ENCODE measurements around the gene PTPRM. TPM values are rescaled to one million over a fixed set of nuclear protein-coding genes. Genes with fewer than 3 reads are reported as not detected.

Gene PTPRM
- polyA plus RNA-seq, 2 of the 4 experiments (the other 2 are of a cell fraction): 44.5 to 199 TPM

GRCh38 chr18:8238507-8238906 lies 671.4 kb downstream of the PTPRM start:
- TF ChIP-seq HOXA7 (CRISPR knock-in tag; IDR thresholded peaks at IDR 0.05): no peak
- TF ChIP-seq, protein P1, sequence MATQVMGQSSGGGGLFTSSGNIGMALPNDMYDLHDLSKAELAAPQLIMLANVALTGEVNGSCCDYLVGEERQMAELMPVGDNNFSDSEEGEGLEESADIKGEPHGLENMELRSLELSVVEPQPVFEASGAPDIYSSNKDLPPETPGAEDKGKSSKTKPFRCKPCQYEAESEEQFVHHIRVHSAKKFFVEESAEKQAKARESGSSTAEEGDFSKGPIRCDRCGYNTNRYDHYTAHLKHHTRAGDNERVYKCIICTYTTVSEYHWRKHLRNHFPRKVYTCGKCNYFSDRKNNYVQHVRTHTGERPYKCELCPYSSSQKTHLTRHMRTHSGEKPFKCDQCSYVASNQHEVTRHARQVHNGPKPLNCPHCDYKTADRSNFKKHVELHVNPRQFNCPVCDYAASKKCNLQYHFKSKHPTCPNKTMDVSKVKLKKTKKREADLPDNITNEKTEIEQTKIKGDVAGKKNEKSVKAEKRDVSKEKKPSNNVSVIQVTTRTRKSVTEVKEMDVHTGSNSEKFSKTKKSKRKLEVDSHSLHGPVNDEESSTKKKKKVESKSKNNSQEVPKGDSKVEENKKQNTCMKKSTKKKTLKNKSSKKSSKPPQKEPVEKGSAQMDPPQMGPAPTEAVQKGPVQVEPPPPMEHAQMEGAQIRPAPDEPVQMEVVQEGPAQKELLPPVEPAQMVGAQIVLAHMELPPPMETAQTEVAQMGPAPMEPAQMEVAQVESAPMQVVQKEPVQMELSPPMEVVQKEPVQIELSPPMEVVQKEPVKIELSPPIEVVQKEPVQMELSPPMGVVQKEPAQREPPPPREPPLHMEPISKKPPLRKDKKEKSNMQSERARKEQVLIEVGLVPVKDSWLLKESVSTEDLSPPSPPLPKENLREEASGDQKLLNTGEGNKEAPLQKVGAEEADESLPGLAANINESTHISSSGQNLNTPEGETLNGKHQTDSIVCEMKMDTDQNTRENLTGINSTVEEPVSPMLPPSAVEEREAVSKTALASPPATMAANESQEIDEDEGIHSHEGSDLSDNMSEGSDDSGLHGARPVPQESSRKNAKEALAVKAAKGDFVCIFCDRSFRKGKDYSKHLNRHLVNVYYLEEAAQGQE (IDR thresholded peaks at IDR 0.05): no peak
- TF ChIP-seq FOXS1 (CRISPR knock-in tag; IDR thresholded peaks at IDR 0.05): no peak
- no peak for TF ChIP-seq RFX5 (IDR thresholded peaks at IDR 0.05)
- TF ChIP-seq BCL3 (IDR thresholded peaks at IDR 0.05): no peak
- TF ChIP-seq RCOR1 (IDR thresholded peaks at IDR 0.05; ENCODE audit: low read depth, low read length): no peak
- no peak for TF ChIP-seq ZSCAN20 (CRISPR knock-in tag; IDR thresholded peaks at IDR 0.05)
- TF ChIP-seq HOXB5 (CRISPR knock-in tag; IDR thresholded peaks at IDR 0.05): no peak
- TF ChIP-seq JUNB (IDR thresholded peaks at IDR 0.05): no peak
- no peak for TF ChIP-seq E2F6 (IDR thresholded peaks at IDR 0.05; ENCODE audit: borderline replicate concordance, low read depth)
- TF ChIP-seq MYC (IDR thresholded peaks at IDR 0.05; ENCODE audit: borderline replicate concordance, low read length): no peak
- no peak for TF ChIP-seq PHF8 (IDR thresholded peaks at IDR 0.05; ENCODE audit: borderline replicate concordance, low read depth)
- TF ChIP-seq CTCF (IDR thresholded peaks at IDR 0.05): no peak
- no peak for TF ChIP-seq EHF (CRISPR knock-in tag; IDR thresholded peaks at IDR 0.05)
- no peak for TF ChIP-seq NPAS2 (CRISPR knock-in tag; IDR thresholded peaks at IDR 0.05; ENCODE audit: borderline replicate concordance)
- TF ChIP-seq FOSB (CRISPR knock-in tag; IDR thresholded peaks at IDR 0.05): no peak
- DNase-seq (ENCODE audit: low read depth in 1 of 2, low spot score in 1 of 2): no peak
- H3K27ac ChIP-seq: no peak overlapping the region
- ChIA-PET POLR2A (no interaction called here), CTCF (interaction anchor here (0.6 kb wide), 1 partner anchor 23 kb away, joined by 3 read pairs; no protein-coding TSS in a partner anchor)
- no peaks in the 10 kb centered on the region for H3K4me1 ChIP-seq
- no peak overlapping the region for H3K4me2 ChIP-seq
- WGBS (ENCODE audit: missing lambda C conversion rate): 87% methylated on average over 5 of the region's 5 CpGs
- FAIRE-seq: no peak
- no peaks in the 10 kb centered on the region for H3K9me3 ChIP-seq
- ATAC-seq: no peak
- no peak overlapping the region for H3K4me3 ChIP-seq

DNA sequence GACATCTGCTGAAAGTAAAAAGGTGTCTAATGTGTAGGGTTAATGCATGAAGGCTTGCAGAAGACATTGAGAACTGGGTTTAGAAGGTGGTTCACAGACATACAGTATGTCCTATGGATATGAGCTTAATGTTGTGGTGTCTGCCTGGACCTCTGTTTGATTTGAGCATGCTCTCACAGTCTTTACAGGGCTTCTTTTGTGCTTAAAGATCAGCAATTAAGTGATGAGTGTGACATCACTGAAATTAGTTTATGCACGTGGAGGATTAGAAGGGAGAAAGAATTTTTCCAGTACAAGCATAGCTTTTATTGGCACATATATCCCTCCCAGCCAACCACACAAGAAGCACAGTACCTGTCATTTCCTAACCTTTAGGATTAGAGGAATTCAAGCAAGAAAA lies 674.6 kb downstream of the PTPRM start:
- no peak overlapping the region for H3K4me3 ChIP-seq
- FAIRE-seq (no peak), DNase-seq (ENCODE audit: low read depth in 1 of 2, low spot score in 1 of 2) (no peak), ATAC-seq (no peak)
- no peak overlapping the region for H3K4me2 ChIP-seq
- 58% methylated on average over 1 of the region's 1 CpG for WGBS (ENCODE audit: missing lambda C conversion rate)
- no peak overlapping the region for H3K27ac ChIP-seq
- TF ChIP-seq KDM1A (IDR thresholded peaks at IDR 0.05; ENCODE audit: low read depth) (no peak), CEBPB (IDR thresholded peaks at IDR 0.05) (no peak), NR3C1 (IDR thresholded peaks at IDR 0.05) (no peak), RCOR1 (IDR thresholded peaks at IDR 0.05; ENCODE audit: low read depth, low read length) (no peak), FOSL2 (IDR thresholded peaks at IDR 0.05) (no peak), FOSL2 (CRISPR knock-in tag; IDR thresholded peaks at IDR 0.05) (no peak)
- no peaks in the 10 kb centered on the region for H3K4me1 ChIP-seq
- no peaks in the 10 kb centered on the region for H3K9me3 ChIP-seq
- ChIA-PET CTCF (no interaction called here), POLR2A (no interaction called here)
